ENCODE data around the gene HOXB4.

DNA sequence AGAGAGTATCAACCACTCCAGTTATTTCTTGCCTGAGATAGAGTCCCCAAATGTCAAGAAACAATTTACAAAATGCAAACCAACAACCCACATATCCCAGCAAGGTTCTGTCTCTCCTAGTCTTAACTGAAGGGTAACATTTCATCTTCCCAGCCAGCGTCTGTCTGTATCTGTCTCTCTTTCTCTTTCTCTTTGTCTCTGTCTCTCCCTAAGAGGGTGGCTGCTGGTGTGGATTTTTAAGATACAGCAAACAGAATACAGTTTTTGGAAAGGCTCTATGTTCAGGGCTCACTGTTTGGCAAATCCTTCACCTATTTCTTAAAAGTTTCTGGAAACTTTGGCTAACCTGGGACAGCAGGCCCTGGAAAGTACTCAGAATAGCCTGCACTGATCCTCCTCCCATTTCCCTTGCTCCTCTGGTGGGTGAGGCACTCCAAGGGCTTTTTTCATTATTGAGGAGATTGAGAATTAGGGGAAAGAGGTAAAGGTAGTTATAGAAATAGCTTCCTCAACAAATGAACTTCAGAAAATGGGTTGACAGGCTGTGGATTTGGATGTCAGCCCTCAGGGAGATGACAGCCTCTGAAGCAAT lies 6.2 kb downstream of the HOXB4 start:
- TF ChIP-seq POLR2AphosphoS5 (IDR thresholded peaks at IDR 0.05) (no peak), POLR2A (IDR thresholded peaks at IDR 0.05) (no peak)
- TF ChIP-seq, protein P1, sequence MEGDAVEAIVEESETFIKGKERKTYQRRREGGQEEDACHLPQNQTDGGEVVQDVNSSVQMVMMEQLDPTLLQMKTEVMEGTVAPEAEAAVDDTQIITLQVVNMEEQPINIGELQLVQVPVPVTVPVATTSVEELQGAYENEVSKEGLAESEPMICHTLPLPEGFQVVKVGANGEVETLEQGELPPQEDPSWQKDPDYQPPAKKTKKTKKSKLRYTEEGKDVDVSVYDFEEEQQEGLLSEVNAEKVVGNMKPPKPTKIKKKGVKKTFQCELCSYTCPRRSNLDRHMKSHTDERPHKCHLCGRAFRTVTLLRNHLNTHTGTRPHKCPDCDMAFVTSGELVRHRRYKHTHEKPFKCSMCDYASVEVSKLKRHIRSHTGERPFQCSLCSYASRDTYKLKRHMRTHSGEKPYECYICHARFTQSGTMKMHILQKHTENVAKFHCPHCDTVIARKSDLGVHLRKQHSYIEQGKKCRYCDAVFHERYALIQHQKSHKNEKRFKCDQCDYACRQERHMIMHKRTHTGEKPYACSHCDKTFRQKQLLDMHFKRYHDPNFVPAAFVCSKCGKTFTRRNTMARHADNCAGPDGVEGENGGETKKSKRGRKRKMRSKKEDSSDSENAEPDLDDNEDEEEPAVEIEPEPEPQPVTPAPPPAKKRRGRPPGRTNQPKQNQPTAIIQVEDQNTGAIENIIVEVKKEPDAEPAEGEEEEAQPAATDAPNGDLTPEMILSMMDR (IDR thresholded peaks at IDR 0.05) = no peak

Measured in prostate gland (tissue), 2 donors.